ENCODE data around the gene ZMYND11.

The ZMYND11 gene

GRCh38 chr10:235915-236314 lies 100.7 kb downstream of the ZMYND11 start:
- Histone ChIP-seq H3K36me3 (ENCODE audit: control insufficient read depth in 2 of 2, insufficient read depth in 1 of 2, low read length in 2 of 2) (peaks cover 4 to 8% of the 10 kb centered on the region in 2 experiments; a peak in 2 of 3 replicates), H3K27ac (ENCODE audit: extremely low read depth, low read depth, low read length) (no peak overlapping the region), H3K4me1 (ENCODE audit: control insufficient read depth, insufficient read depth, low read length) (peaks cover 4% of the 10 kb centered on the region; the same call in 1 of the 2 replicates), H3K4me3 (ENCODE audit: low read depth, low read length) (no peak overlapping the region), H3K9me3 (ENCODE audit: control insufficient read depth, insufficient read depth, low read depth, low read length) (no peaks in the 10 kb centered on the region)
- no peak for TF ChIP-seq CTCF (tag by site-specific recombination; IDR thresholded peaks at IDR 0.05)
- ChIA-PET CTCF (no interaction called here), POLR2A (no interaction called here)

GRCh38 chr10:239109-239508 lies 103.9 kb downstream of the ZMYND11 start:
- Histone ChIP-seq H3K27ac (ENCODE audit: extremely low read depth, low read depth, low read length) (no peak overlapping the region), H3K36me3 (ENCODE audit: control insufficient read depth in 2 of 2, insufficient read depth in 1 of 2, low read length in 2 of 2) (peaks cover 4 to 17% of the 10 kb centered on the region in 2 experiments; a peak in 2 of 3 replicates), H3K9me3 (ENCODE audit: control insufficient read depth, insufficient read depth, low read depth, low read length) (no peaks in the 10 kb centered on the region), H3K4me1 (ENCODE audit: control insufficient read depth, insufficient read depth, low read length) (peaks cover 4% of the 10 kb centered on the region; the same call in 1 of the 2 replicates), H3K4me3 (ENCODE audit: low read depth, low read length) (no peak overlapping the region)
- peak; percentile 58 for TF ChIP-seq ZNF654 (tag by site-specific recombination; IDR thresholded peaks at IDR 0.05; ENCODE audit: low read depth)
- no peak for TF ChIP-seq ZNF23 (tag by site-specific recombination; IDR thresholded peaks at IDR 0.05; ENCODE audit: borderline replicate concordance)
- ChIA-PET CTCF (interaction anchor here (1.5 kb wide), 1 partner anchor 8 kb away, joined by 8 read pairs; no protein-coding TSS in a partner anchor), POLR2A (no interaction called here)

- POLR2A ChIA-PET, result no interaction called here
- no peak overlapping the region for H3K27ac ChIP-seq (ENCODE audit: extremely low read depth, low read depth, low read length)
- H3K4me1 ChIP-seq (ENCODE audit: control insufficient read depth, insufficient read depth, low read length), result no peaks in the 10 kb centered on the region
- CTCF ChIA-PET, result no interaction called here
- H3K9me3 ChIP-seq (ENCODE audit: control insufficient read depth, insufficient read depth, low read depth, low read length), result no peaks in the 10 kb centered on the region
- H3K4me3 ChIP-seq (ENCODE audit: low read depth, low read length), result no peak overlapping the region
- TF ChIP-seq ZNF404 (tag by site-specific recombination; IDR thresholded peaks at IDR 0.05) (no peak), ZNF626 (tag by site-specific recombination; IDR thresholded peaks at IDR 0.05) (no peak), ZNF571 (tag by site-specific recombination; IDR thresholded peaks at IDR 0.05) (no peak), SP7 (tag by site-specific recombination; IDR thresholded peaks at IDR 0.05) (no peak), REPIN1 (tag by site-specific recombination; IDR thresholded peaks at IDR 0.05; ENCODE audit: low read depth) (no peak), ZNF10 (tag by site-specific recombination; IDR thresholded peaks at IDR 0.05) (no peak), SCRT1 (tag by site-specific recombination; IDR thresholded peaks at IDR 0.05; ENCODE audit: borderline replicate concordance) (no peak), BCL11A (tag by site-specific recombination; IDR thresholded peaks at IDR 0.05; ENCODE audit: low read depth) (no peak), ATF2 (tag by site-specific recombination; IDR thresholded peaks at IDR 0.05; ENCODE audit: low read depth) (no peak), ZNF169 (tag by site-specific recombination; IDR thresholded peaks at IDR 0.05) (no peak), CTCF (tag by site-specific recombination; IDR thresholded peaks at IDR 0.05) (no peak), ZNF132 (tag by site-specific recombination; IDR thresholded peaks at IDR 0.05; ENCODE audit: borderline replicate concordance) (no peak), ZNF223 (tag by site-specific recombination; IDR thresholded peaks at IDR 0.05) (no peak), ZBTB1 (tag by site-specific recombination; IDR thresholded peaks at IDR 0.05) (no peak), KLF17 (tag by site-specific recombination; IDR thresholded peaks at IDR 0.05) (no peak), ZNF843 (tag by site-specific recombination; IDR thresholded peaks at IDR 0.05) (no peak), ZNF433 (tag by site-specific recombination; IDR thresholded peaks at IDR 0.05; ENCODE audit: low read depth) (no peak), ZNF202 (tag by site-specific recombination; IDR thresholded peaks at IDR 0.05; ENCODE audit: borderline replicate concordance) (no peak), ZBTB8A (tag by site-specific recombination; IDR thresholded peaks at IDR 0.05) (no peak)
- peaks cover 4 to 21% of the 10 kb centered on the region in 2 experiments; a peak in 2 of 3 replicates for H3K36me3 ChIP-seq (ENCODE audit: control insufficient read depth in 2 of 2, insufficient read depth in 1 of 2, low read length in 2 of 2)
These were observed 106.2 kb downstream of the ZMYND11 start for GRCh38 chr10:241451-241850.
